Stimulated activated CD8-positive, alpha-beta memory T cell treated with anti-CD3 and anti-CD28 coated beads, Interleukin-15, amount 100 ng/mL, for 48 hours (primary cell): ENCODE measurements around the gene FBRS.
"Not testable (repeated sequence)": the region's sequence is repeated elsewhere in the genome, so short reads cannot be mapped to it uniquely, and the experiment has no call there.

Experiments used
- DNase-seq, 2 donors: peaks; one replicate each; pipeline ENCODE4 v3.0.0-alpha.2; 2020; ENCODE audit warnings: low read depth in 2 of 2

Gene FBRS

GRCh38 chr16:30698139-30698815, 40.0 kb downstream of the FBRS start:
- DNase-seq = peak; percentile 98

GRCh38 chr16:30698816-30699614, 40.8 kb downstream of the FBRS start, which contains the start of gene SRCAP:
SRCAP (plus strand) TSS chr16:30699171; CDS start chr16:30700825, 1,654 bp downstream.
- DNase-seq = peak; percentile 82 to 84

- no peak for DNase-seq
Measured at GRCh38 chr16:30699615-30700099, 41.4 kb downstream of the FBRS start.

GRCh38 chr16:30700491-30700890, 42.3 kb downstream of the FBRS start:
- DNase-seq = no peak

- DNase-seq = no peak
Measured at GRCh38 chr16:30700971-30701370, 42.7 kb downstream of the FBRS start.

- DNase-seq = not testable (repeated sequence)
Measured at GRCh38 chr16:30703071-30703470, 44.8 kb downstream of the FBRS start.

- DNase-seq = no peak
Measured at GRCh38 chr16:30703971-30704370, 45.7 kb downstream of the FBRS start.

- DNase-seq = no peak
Measured at GRCh38 chr16:30706046-30706445, 47.8 kb downstream of the FBRS start.

GRCh38 chr16:30710971-30711370, 52.7 kb downstream of the FBRS start:
- no peak for DNase-seq

- DNase-seq = no peak
Measured at GRCh38 chr16:30711712-30712111, 53.5 kb downstream of the FBRS start.

GRCh38 chr16:30715750-30716445, 57.7 kb downstream of the FBRS start:
- peak; percentile 29 to 43 for DNase-seq

GRCh38 chr16:30720086-30720485, 61.9 kb downstream of the FBRS start:
- DNase-seq = no peak
